Anterior cingulate cortex (tissue), 58 donors: Measurements from ENCODE around the gene CFD.
A peak's percentile ranks its signal among the peaks of the same experiment; 100 is the strongest.

Source experiments
- DNase-seq, 58 donors: peaks; one replicate each; lab custom pipeline; 2025; lab: John Stamatoyannopoulos, UW

The CFD gene

GRCh38 chr19:901216-902092 lies 42.0 kb downstream of the CFD start:
- no peak for DNase-seq

GRCh38 chr19:902093-902370 lies 42.6 kb downstream of the CFD start:
- no peak for DNase-seq

DNA sequence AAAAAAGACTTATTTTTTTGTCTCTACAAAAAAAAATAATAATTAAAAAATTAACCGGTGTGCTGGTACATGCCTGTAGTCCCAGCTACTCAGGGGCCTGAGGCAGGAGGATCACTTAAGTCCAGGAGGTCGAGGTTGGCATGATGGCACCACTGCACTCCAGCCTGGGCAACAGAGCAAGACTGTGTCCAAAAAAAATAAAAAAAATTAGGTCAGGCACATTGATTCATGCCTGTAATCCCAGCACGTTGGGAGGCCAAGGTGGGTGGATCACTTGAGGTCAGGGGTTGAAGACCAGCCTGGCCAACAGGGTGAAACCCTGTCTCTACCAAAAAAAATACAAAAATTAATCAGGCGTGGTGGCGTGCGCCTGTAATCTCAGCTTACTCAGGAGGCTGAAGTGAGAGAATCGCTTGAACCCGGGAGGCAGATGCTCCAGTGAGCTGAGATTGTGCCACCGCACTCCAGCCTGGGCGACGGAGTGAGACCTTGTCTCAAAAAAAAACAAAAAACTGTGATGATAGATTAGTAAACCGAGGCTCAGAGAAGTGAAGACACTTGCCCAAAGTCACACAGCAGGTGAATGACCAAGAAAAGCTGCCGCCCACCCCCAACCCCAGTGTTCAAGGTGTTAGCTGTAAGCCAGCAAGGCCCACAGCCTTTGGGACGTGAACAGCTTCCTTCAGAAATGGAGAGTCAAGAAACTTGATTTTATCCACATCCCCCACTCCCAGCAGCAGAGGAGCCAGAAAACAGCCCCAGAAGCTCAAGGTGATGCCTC lies 43.2 kb downstream of the CFD start:
- DNase-seq = no peak

GRCh38 chr19:903266-903797 lies 43.9 kb downstream of the CFD start:
- no peak for DNase-seq

- DNase-seq = no peak
Observed at GRCh38 chr19:904545-904944, 45.1 kb downstream of the CFD start.

DNA sequence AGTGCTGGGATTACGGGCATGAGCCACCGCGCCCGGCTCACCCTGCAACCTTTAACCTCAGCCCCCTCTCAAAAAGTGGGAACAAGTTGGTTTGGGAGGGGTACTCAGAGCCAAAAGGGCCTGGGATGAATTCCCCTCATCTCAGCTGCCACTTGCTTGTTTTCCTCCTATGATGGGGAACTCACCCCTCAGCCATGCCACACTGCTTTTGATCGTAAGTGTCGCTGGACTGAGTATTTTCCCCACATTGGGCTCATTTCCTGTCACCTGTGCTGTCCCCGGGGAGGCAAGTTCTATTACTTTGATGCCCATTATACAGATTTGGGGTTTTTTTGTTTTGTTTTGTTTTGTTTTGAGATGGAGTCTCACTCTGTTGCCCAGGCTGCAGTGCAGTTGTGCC lies 47.0 kb downstream of the CFD start:
- DNase-seq = no peak

DNA sequence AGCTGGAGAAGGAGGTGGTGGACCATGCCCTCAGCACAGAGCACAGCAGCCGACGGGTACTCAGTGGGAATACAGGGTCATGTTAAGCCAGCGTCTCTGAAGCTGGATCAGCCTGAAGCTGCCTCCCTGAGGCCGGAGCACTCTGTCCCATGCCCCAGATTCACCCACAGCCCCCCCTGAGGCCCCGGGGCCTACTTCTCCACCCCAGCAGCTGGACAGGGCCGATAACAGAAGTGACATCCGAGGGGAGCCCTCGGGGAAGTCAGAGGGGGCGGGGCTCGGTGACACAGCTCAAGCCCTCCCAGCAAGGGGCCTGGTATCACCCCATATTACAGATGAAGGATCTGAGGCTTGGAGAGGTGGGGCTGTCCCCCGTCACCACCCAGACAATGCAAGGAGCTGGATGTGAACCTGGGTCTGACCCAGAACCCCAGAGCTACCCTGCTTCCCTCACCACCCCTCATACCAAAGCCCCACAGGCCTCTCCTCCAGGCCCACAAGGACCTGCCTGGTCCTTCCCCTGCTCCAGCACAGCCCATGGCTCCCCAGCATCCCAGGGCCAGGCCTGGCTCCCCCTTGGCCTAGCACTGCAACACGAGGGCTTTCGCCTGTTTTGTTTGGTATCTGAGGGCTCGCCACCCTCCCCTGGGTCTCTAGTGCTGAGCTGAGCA lies 47.9 kb downstream of the CFD start:
- DNase-seq = no peak

DNA sequence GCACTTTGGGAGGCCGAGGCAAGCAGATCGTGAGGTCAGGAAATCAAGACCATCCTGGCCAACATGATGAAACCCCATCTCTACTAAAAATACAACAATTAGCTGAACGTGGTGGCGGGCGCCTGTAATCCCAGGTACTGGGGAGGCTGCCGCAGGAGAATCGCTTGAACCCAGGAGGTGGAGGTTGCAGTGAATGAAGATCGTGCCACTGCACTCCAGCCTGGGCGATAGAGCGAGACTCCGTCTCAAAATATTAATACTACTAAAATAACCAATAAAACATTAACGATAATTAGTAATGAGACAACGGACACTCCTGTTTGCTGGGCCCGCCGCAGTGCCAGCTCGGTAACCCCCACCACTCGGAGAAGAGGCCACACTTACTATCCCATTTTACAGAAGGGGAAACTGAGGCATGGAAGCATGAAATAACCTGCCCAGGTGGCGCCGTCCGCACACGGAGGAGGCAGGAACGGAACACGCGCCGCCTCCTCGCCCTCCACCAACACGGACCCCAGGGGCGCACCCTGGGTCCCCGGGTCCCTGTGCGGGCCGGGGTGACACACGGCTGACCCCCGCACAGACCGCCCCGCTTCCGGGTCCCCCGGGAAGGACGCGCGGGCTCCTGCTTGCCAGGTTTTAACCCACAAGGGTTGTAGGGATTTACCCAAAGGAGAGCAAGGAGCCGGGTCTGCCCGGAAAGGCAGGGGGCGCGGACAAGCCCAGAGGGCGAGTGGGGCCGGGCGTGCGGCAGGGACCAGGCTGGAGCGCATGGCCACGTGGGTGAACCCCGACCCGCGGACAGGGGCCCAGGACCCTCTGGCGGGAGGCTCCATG lies 52.0 kb downstream of the CFD start:
- DNase-seq = no peak

DNA sequence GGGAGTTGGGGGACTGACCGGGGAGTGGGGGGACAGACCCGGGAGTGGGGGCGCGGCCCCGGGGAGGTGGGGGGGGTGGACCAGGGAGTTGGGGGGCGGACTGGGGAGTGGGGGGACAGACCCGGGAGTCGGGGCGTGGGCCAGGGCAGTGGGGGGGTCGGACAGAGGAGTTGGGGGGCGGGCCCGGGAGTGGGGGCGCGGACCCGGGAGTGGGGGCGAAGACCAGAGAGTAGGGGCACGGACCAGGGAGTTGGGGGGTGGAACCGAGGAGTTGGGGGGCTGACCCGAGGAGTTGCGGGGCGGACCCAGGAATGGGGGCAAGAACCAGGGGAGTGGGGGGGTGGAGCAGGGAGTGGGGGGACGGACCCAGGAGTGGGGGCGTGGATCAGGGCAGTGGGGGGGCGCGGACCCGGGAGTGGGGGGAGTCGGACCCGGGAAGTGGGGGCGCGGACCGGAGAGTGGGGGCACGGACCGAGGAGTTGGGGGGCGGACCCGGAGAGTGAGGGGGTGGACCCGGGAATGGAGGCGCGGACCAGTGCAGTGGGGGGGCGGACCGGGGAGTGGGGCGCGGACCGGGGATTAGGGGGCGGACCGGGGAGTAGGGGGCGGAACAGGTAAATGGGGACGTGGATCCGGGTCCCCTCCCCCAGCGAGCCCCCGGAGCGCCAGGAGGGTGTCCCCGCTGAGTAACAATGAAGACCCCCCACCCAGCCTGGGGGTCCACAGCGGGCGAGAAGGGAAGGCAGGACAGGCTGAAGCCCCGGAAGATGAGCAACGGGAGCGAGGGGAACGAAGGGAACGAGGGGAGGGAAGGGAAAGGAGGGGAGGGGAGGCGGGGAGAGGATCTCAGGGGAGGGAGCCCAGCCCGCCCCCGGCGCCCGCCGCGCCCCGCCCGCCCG lies 53.0 kb downstream of the CFD start:
- peak in 1 of 58 donors; percentile 50 for DNase-seq
